Measurements from ENCODE around the gene ZNF549.
"Not testable (repeated sequence)": the region's sequence is repeated elsewhere in the genome, so short reads cannot be mapped to it uniquely, and the experiment has no call there.

The ZNF549 gene

GRCh38 chr19:57527136-57527881 is at the start of gene ZNF549:
ZNF549 (plus strand) TSS chr19:57527356; CDS start chr19:57527574, 218 bp downstream.
- peak; percentile 92 for DNase-seq

- DNase-seq, result peak; percentile 93
Observed at GRCh38 chr19:57487477-57488298, 39.5 kb upstream of the ZNF549 start, which contains the start of gene ZNF419. ZNF419 (plus strand) TSS chr19:57487750; CDS start chr19:57487951, 201 bp downstream.

- DNase-seq, result not testable (repeated sequence)
Observed at GRCh38 chr19:57488299-57488644, 38.9 kb upstream of the ZNF549 start.

- DNase-seq, result not testable (repeated sequence)
Observed at GRCh38 chr19:57499332-57499679, 27.9 kb upstream of the ZNF549 start.

DNA sequence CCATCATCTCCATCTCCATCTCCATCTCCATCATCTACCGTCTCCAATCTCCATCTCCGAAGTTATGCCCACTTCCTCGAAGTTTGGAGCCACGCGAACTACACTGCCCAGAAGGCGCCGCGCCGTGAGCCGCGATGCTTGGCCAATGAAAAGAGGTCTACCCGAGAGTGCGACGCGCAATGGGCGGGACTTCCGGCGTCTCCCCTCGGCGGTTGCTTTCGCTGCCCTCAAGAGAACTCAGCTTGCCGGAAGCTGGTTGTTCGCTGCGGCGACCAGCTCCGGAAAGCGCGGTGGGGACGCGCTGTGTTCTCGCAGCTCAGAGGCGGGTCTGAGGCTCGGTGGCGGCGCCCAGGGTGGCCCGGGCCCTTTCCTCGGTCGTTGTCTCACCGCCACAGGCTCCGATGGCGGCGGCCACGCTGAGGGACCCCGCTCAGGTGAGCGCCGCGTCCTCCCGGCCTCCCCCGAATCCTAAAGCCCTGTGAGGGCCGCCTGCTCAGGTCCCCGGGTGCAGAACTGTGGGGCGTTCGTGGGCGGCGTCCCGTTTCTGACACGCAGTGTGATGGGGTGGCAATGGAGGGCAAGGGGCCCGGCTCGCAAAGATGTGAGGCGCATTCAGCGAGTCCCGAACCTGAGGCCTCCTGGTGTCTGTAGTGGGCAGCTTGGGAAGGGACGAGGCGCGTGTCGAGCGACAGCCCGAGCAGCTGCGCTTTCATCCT is 27.3 kb upstream of the ZNF549 start, which contains the start of gene ZNF773:
TSS of gene ZNF773 (plus strand) at position 259 of the 716 bp plus-strand sequence. CDS start at position 402, 143 bp downstream.
- peak; percentile 94 for DNase-seq

GRCh38 chr19:57500400-57500799 is 26.8 kb upstream of the ZNF549 start:
- DNase-seq, result not testable (repeated sequence)

- no peak for DNase-seq
Observed at GRCh38 chr19:57506163-57506562, 21.0 kb upstream of the ZNF549 start.

DNA sequence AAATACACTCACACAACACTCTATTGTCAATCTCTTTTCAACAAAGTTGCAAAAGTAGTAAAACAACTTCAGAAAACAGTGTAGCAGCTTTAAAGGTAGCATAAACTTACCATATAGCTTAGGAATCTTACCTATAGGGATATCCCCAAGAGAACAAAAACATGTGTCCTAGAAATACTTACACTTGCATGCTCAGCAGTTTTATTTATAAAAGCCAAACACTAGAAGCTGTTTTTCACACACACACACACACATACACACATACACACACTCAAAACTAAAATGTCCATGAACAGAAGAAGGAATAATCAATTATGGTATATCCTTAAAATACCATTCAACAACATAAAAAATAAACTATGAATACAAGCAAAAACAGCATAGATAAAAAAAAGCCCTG is 15.7 kb upstream of the ZNF549 start:
- DNase-seq, result no peak

- DNase-seq, result peak; percentile 15
Observed at GRCh38 chr19:57512845-57513244, 14.3 kb upstream of the ZNF549 start.

DNA sequence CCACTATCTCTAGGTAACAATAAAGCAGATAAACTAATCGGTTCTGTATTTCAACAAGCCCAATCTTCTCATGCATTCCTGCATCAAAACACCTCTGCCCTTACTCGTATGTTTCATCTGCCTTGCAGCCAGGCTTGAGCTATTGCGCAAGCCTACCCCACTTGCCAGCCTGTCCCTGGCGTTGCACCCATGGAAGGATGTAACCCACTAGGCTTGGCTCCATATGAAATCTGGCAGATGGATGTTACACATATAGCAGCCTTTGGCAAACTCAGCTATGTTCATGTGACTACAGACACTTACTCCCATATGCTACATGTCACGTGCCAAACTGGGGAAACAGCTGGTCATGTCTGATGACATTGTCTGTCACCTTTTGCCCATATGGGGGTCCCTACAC is 11.9 kb upstream of the ZNF549 start:
- no peak for DNase-seq

- not testable (repeated sequence) for DNase-seq
Observed at GRCh38 chr19:57518021-57518420, 9.1 kb upstream of the ZNF549 start.

- DNase-seq, result no peak
Observed at GRCh38 chr19:57537953-57538547, 10.9 kb downstream of the ZNF549 start.

GRCh38 chr19:57546513-57546912 is 19.4 kb downstream of the ZNF549 start:
- no peak for DNase-seq

DNA sequence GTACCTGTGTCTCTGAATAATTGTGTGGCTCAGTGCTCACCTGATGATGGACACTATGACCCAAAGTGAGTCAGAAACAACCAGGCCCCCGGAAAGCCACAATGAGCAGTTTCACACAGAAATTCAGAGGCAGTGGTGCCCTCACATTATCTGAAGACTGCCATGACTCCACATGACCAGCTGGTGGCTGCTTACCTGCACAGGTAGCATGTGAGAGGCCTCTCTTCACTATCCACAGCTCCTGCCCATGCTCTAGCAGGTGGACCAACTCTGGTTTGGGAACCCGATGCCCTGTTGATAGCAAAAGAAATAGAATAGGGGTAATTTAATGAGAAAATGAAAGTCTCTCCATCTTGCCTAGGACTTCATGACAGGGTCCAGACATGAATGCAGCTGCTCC is 25.3 kb downstream of the ZNF549 start:
- DNase-seq, result no peak

- no peak for DNase-seq
Observed at GRCh38 chr19:57557659-57558058, 30.5 kb downstream of the ZNF549 start.

- no peak for DNase-seq
Observed at GRCh38 chr19:57558525-57558924, 31.4 kb downstream of the ZNF549 start.

DNA sequence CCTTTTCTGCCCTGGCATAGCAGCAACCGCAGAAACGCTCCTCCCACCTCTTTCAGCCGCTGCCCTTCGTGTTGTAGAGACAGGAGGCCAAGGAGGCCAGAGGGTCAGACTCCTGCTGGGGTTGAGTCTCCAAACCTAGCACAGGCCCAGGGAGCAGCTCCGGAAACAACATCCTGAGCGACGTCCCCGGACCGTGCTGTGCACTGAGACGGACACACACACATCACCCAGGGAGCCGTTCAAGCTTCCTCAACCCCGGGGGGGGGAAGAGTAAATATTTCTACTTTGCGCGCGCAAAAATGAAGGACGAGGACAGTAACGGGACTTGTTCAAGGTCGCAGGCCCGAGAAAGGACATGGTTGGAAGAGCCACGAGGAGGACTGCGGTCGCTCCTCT is 31.9 kb downstream of the ZNF549 start:
- DNase-seq, result peak; percentile 59

GRCh38 chr19:57559404-57560025 is 32.4 kb downstream of the ZNF549 start, which contains the start of gene ZNF550:
ZNF550 (minus strand) TSS chr19:57559863; CDS start chr19:57559682, 181 bp downstream.
- DNase-seq, result peak; percentile 93

DNA sequence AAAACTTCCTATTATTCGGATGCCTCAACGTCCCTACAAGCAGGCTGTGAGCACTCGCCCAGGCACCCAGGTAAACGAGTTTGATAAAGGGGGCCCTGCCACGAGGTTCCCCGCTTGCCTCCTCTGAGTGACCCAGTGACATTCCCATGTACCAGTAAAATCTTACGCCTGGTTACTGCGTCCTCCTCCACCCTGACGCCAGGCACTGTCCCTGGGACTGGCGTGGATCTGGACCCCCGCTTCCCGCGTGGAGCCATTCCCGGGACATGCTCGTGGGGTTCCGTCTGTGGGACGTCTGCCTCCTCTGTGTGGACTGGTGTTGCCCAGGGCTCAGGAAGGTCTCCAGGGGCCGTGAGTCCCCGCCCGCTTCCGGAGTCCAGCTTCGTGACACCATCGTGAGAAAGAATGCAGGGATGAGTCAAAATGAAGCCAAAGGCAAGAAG is 32.9 kb downstream of the ZNF549 start:
- no peak for DNase-seq

GRCh38 chr19:57563547-57563946 is 36.4 kb downstream of the ZNF549 start:
- no peak for DNase-seq

DNA sequence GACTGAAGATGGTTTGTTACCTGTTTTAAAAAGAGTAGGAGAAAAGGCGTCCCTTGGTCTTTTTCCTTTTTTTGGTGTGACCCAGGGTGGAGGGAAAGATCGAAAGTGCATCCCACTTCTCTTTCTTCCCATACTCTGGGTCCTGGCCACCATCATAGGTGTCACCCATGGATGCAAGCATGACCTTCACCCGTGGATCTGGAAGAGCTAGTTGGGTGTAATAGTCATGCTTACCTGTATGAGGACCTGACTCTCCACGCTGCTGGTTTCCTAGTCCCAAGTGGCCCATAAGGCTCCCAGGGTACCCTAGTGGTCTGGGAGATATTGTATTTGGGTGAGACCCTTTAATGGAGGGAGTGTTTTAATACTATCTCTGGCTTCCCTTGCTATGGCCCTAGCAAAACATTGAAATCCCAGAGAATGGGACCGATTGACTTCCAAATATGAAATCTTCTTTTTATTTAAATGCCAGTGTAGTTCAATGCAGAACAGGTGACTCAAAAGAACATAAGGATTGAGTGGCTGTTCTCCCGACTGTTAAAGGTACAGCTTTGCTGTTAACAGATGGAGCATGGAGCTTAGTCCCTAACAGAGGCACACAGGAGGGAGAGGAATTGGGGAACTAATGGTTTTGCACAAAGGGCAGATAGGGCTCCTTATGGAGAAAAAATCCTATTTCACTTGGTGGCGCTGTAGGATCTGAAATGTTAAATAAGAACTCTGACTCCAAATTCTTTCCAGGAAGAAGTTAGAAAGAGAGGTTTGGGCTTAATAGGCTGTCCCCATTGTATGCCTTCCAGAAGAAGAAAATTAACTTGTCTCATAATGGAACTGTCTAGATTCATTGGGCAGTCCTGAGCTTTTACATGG is 39.5 kb downstream of the ZNF549 start:
- no peak for DNase-seq
